SK-N-SH (cell line): Measurements from ENCODE around the gene TRIM8. TPM values are rescaled to one million over a fixed set of nuclear protein-coding genes. Genes with fewer than 3 reads are reported as not detected.

ENCODE experiments used
- CTCF ChIA-PET: fragments of 300-600, 350-600 bp; formaldehyde crosslinking; extraction: SDS; loops from one replicate; lab custom pipeline; 2021; lab: Yijun Ruan, JAX
- POLR2A ChIA-PET: fragments of 350-600 bp; sonication (Branson Sonifier 250); formaldehyde crosslinking; extraction: SDS; loops from one replicate; lab custom pipeline; 2020; ENCODE audit warnings: antibody characterized with exemption, inconsistent platforms; lab: Yijun Ruan, JAX
- DNase-seq: peaks from one replicate; pipeline ENCODE4 v3.0.0; 2012
- H2AFZ ChIP-seq: fragments of 200-600 bp; sonication (generic); 2 replicates; pipeline ENCODE4 v1.8.1; 2016; ENCODE audit warnings: antibody characterized with exemption, mild to moderate bottlenecking, low read depth
- H3F3A ChIP-seq: fragments of 200-600 bp; sonication (generic); replicated peaks from 2 replicates; pipeline ENCODE3; 2016; ENCODE audit warnings: antibody characterized with exemption, mild to moderate bottlenecking; ENCODE audit not compliant: insufficient read depth
- H3K27ac ChIP-seq, 2 experiments: fragments of 200-500 bp in 1 of 2; fragments of 200-600 bp in 1 of 2; sonication (Bioruptor generic) in 1 of 2; sonication (generic), shearing (Covaris generic) in 1 of 2; 2 replicates each; pipeline versions ENCODE4 v1.5.1 to v1.6.1; 2014 to 2016; ENCODE audit warnings: low read depth in 2 of 2, inconsistent platforms in 1 of 2, low read length in 1 of 2, mild to moderate bottlenecking in 1 of 2, mixed read lengths in 1 of 2
- H3K27me3 ChIP-seq: fragments of 200-600 bp; sonication (generic), shearing (Covaris generic); 2 replicates; pipeline ENCODE4 v1.6.1; 2016; ENCODE audit warnings: mixed run types; ENCODE audit not compliant: insufficient read depth
- H3K36me3 ChIP-seq, 2 experiments: fragments of 200-500 bp in 1 of 2; fragments of 200-600 bp in 1 of 2; sonication (Bioruptor generic) in 1 of 2; sonication (generic) in 1 of 2; replicated peaks in 1 of 2; 2 replicates each; pipeline versions ENCODE3 to v1.5.1; 2014 to 2016; ENCODE audit warnings: low read length in 1 of 2, mild to moderate bottlenecking in 1 of 2; ENCODE audit not compliant: insufficient read depth in 2 of 2, control insufficient read depth in 1 of 2
- H3K4me1 ChIP-seq, 2 experiments: fragments of 200-500 bp in 1 of 2; fragments of 200-600 bp in 1 of 2; sonication (Bioruptor generic) in 1 of 2; sonication (generic), shearing (Covaris generic) in 1 of 2; 2 replicates each; pipeline versions ENCODE4 v1.5.1 to v1.6.1; 2014 to 2016; ENCODE audit warnings: low read depth in 1 of 2, low read length in 1 of 2, mixed run types in 1 of 2; ENCODE audit not compliant: insufficient read depth in 2 of 2, control insufficient read depth in 1 of 2
- H3K4me2 ChIP-seq: fragments of 200-600 bp; sonication (generic), shearing (Covaris generic); 2 replicates; pipeline ENCODE4 v1.6.1; 2017; ENCODE audit warnings: mixed run types
- H3K4me3 ChIP-seq, 2 experiments: fragments of 200-500 bp in 1 of 2; fragments of 200-600 bp in 1 of 2; sonication (Bioruptor generic) in 1 of 2; sonication (generic), shearing (Covaris generic) in 1 of 2; 2 replicates each; pipeline versions ENCODE4 v1.5.1 to v1.8.1; 2014 to 2016; ENCODE audit warnings: low read depth in 2 of 2, inconsistent platforms in 1 of 2, low read length in 1 of 2, mild to moderate bottlenecking in 1 of 2, mixed read lengths in 1 of 2, moderate library complexity in 1 of 2
- H3K79me2 ChIP-seq: fragments of 200-600 bp; sonication (generic); 2 replicates; pipeline ENCODE4 v1.8.1; 2017; ENCODE audit warnings: mild to moderate bottlenecking; ENCODE audit not compliant: insufficient read depth
- H3K9ac ChIP-seq: fragments of 200-600 bp; sonication (generic); 2 replicates; pipeline ENCODE4 v1.6.1; 2017; ENCODE audit warnings: mixed run types
- H3K9me2 ChIP-seq: fragments of 200-600 bp; sonication (generic); 2 replicates; pipeline ENCODE4 v1.6.1; 2017; ENCODE audit warnings: mixed run types
- H3K9me3 ChIP-seq: fragments of 200-600 bp; sonication (generic); 2 replicates; pipeline ENCODE4 v1.6.1; 2017; ENCODE audit warnings: mixed run types, mild to moderate bottlenecking, moderate library complexity
- H4K20me1 ChIP-seq: fragments of 200-600 bp; sonication (generic); 2 replicates; pipeline ENCODE4 v1.6.1; 2017; ENCODE audit warnings: mild to moderate bottlenecking, mixed run types; ENCODE audit not compliant: insufficient read depth
- CTCF ChIP-seq: fragments of 200-600 bp; sonication (generic); IDR thresholded peaks from 2 replicates; pipeline ENCODE4 v1.6.1; 2017; ENCODE audit warnings: antibody characterized with exemption, mild to moderate bottlenecking, moderate library complexity
- ELF1 ChIP-seq: IDR thresholded peaks from 2 replicates; pipeline ENCODE4 v1.4.0; 2012
- EP300 ChIP-seq, 2 experiments: IDR thresholded peaks; 2 replicates each; pipeline versions ENCODE4 v1.4.0 to v1.6.1; 2012; ENCODE audit warnings: borderline replicate concordance in 1 of 2, low read depth in 1 of 2, low read length in 1 of 2
- FOXJ3 ChIP-seq: sonication (generic); formaldehyde crosslinking; IDR thresholded peaks from 2 replicates; pipeline ENCODE4 v1.5.1; 2020; ENCODE audit warnings: mild to moderate bottlenecking, missing genetic modification reagents
- FOXM1 ChIP-seq: IDR thresholded peaks from 2 replicates; pipeline ENCODE4 v1.4.0; 2012; ENCODE audit warnings: low read depth, mild to moderate bottlenecking
- NRF1 ChIP-seq: IDR thresholded peaks from 2 replicates; pipeline ENCODE4 v1.6.1; 2012; ENCODE audit warnings: low read depth, mild to moderate bottlenecking, low read length
- RAD21 ChIP-seq: IDR thresholded peaks from 2 replicates; pipeline ENCODE4 v1.6.1; 2012; ENCODE audit warnings: mild to moderate bottlenecking, low read length
- TAF1 ChIP-seq: IDR thresholded peaks from 2 replicates; pipeline ENCODE4 v1.6.1; 2012; ENCODE audit warnings: low read depth, mild to moderate bottlenecking, low read length, moderate library complexity, borderline replicate concordance
- WGBS: methylation state at CpG from one replicate; pipeline ENCODE4 v1.1.6; 2017; ENCODE audit warnings: low lambda C conversion rate; 5-methylcytosine and 5-hydroxymethylcytosine counted together
- polyA plus RNA-seq, 3 experiments: library from polyadenylated mRNA; depleted of rRNA; stranded (reverse); fragments of >200 nt; gene quantifications; 2 replicates each; pipeline ENCODE4 v1.2.3, GENCODE V29; 2012

TRIM8 gene
- polyA plus RNA-seq, 1 of the 3 experiments (the other 2 are of a cell fraction), result 108 TPM

- H3K27me3 ChIP-seq, result no peaks in the 10 kb centered on the region
- H3K9me2 ChIP-seq, result no peaks in the 10 kb centered on the region
- peaks cover 17 to 40% of the 10 kb centered on the region in 2 experiments; a peak in 3 of 4 replicates for H3K4me1 ChIP-seq
- H3K27ac ChIP-seq, result peak overlapping the region in 1 of 2 experiments; percentile 13; a peak in 1 of 4 replicates
- 69% methylated on average over 6 of the region's 7 CpGs for WGBS
- peak overlapping the region; percentile 75; the same call in 1 of the 2 replicates for H2AFZ ChIP-seq
- H3K36me3 ChIP-seq, result no peaks in the 10 kb centered on the region
- H3K4me3 ChIP-seq, result no peak overlapping the region
- no peaks in the 10 kb centered on the region for H4K20me1 ChIP-seq
- CTCF ChIA-PET, result interaction anchor here (0.8 to 12.9 kb wide), 18 partner anchors 9 to 232 kb away, joined by 3 to 123 read pairs (median 5); partner anchors contain the start of genes ACTR1A, ARL3, SFXN2 and SUFU
- peak; percentile 76 for DNase-seq
- H3K9ac ChIP-seq, result no peak overlapping the region
- H3K4me2 ChIP-seq, result no peak overlapping the region
- POLR2A ChIA-PET, result interaction anchor here (1.3 to 3.6 kb wide), 4 partner anchors 9 to 45 kb away, joined by 3 to 25 read pairs (median 8); partner anchors contain the start of genes ARL3 and SFXN2
- no peaks in the 10 kb centered on the region for H3K79me2 ChIP-seq
- no peaks in the 10 kb centered on the region for H3K9me3 ChIP-seq
- TF ChIP-seq CTCF, result peak; percentile 65
- no peak for TF ChIP-seq NRF1
- TF ChIP-seq RAD21, result peak; percentile 13; the same call in 1 of the 2 replicates
- H3F3A ChIP-seq, result no peaks in the 10 kb centered on the region
Observed at GRCh38 chr10:102669206-102670064, 25.2 kb downstream of the TRIM8 start.

DNA sequence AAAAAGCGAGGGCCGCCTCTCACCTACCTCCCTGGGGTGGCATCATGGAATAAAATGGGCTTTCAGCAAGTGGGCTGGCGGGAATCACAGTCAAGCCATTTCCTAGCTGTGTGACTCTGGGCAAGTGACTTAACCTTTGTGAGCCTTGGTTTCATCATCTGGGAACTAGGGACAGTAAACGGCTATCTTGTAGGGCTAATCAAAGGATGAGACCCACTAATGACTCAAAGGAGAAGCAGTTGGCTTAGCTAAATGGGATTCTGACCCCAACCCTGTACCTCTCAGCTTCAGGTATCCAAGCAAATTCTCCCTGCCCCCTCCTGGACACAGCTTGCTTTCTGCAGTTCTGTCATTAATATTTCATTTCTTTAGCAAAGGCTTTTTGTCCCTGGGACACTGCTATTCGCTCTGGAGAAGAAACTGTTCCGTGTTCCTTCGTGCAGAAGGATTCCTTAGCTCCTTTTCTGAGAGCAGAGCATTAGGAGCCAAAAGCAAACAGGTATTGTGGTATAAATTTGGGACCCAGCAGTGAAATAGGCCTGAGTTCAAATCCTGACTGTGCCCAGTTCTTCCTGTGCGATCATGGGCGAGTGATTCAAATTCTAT is 25.9 kb downstream of the TRIM8 start:
- Histone ChIP-seq H3K9ac (no peak overlapping the region), H3K9me2 (no peaks in the 10 kb centered on the region), H4K20me1 (no peaks in the 10 kb centered on the region), H3K4me1 (peaks cover 20 to 47% of the 10 kb centered on the region in 2 experiments; a peak in 3 of 4 replicates), H3K27ac (peak overlapping the region in 1 of 2 experiments; percentile 77; a peak in 2 of 4 replicates), H3K4me2 (no peak overlapping the region), H3K9me3 (no peaks in the 10 kb centered on the region), H3F3A (no peaks in the 10 kb centered on the region), H2AFZ (no peak overlapping the region), H3K4me3 (no peak overlapping the region), H3K36me3 (no peaks in the 10 kb centered on the region), H3K79me2 (no peaks in the 10 kb centered on the region), H3K27me3 (no peaks in the 10 kb centered on the region)
- CTCF ChIA-PET, result interaction anchor here (0.8 to 12.9 kb wide), 21 partner anchors 8 to 231 kb away, joined by 3 to 123 read pairs (median 5); partner anchors contain the start of genes ACTR1A, ARL3, SFXN2 and SUFU
- DNase-seq, result no peak
- POLR2A ChIA-PET, result interaction anchor here (1.2 to 3.6 kb wide), 5 partner anchors 9 to 44 kb away, joined by 3 to 25 read pairs (median 5); partner anchors contain the start of genes ARL3 and SFXN2
- TF ChIP-seq ELF1 (no peak), EP300 (IDR thresholded peaks at IDR 0.05; ENCODE audit: borderline replicate concordance in 1 of 2, low read depth in 1 of 2, low read length in 1 of 2) (no peak), FOXJ3 (CRISPR knock-in tag) (no peak), FOXM1 (no peak), TAF1 (no peak)
- WGBS, result 96% methylated on average over 9 of the region's 9 CpGs
